HAP-1 (cell line): ENCODE results near the gene SCN1B.
A peak's percentile ranks its signal among the peaks of the same experiment; 100 is the strongest.

ENCODE experiments used
- DNase-seq, 2 experiments: peaks; one replicate each; pipeline ENCODE4 v3.0.0-alpha.2; 2016 to 2020; ENCODE audit warnings: low spot score in 2 of 2
- H3K27me3 ChIP-seq: fragments of 250-450 bp; sonication (Bioruptor Pico); 2 replicates; pipeline ENCODE4 v1.5.1; 2020; ENCODE audit warnings: low read depth, mild to moderate bottlenecking, moderate library complexity
- H3K36me3 ChIP-seq: fragments of 250-450 bp; sonication (Bioruptor Pico); replicated peaks from 2 replicates; pipeline ENCODE4 v1.5.1; 2020; ENCODE audit warnings: mild to moderate bottlenecking
- H3K4me1 ChIP-seq: fragments of 250-450 bp; sonication (Bioruptor Pico); 2 replicates; pipeline ENCODE4 v1.5.1; 2020; ENCODE audit warnings: mild to moderate bottlenecking
- H3K4me3 ChIP-seq: fragments of 250-450 bp; sonication (Bioruptor Pico); 2 replicates; pipeline ENCODE4 v1.5.1; 2020; ENCODE audit warnings: mild to moderate bottlenecking, moderate library complexity
- H3K9me3 ChIP-seq: fragments of 250-450 bp; sonication (Bioruptor Pico); 2 replicates; pipeline ENCODE4 v1.5.1; 2020; ENCODE audit warnings: mild to moderate bottlenecking, moderate library complexity
- in situ Hi-C: fragments of 300-500 bp; cut with MboI; formaldehyde crosslinking; loops from 3 replicates; pipeline ENCODE4 v1.14.3; 2020; ENCODE audit warnings: low sequenced_read_pairs, inconsistent platforms, mixed read lengths

SCN1B gene

DNA sequence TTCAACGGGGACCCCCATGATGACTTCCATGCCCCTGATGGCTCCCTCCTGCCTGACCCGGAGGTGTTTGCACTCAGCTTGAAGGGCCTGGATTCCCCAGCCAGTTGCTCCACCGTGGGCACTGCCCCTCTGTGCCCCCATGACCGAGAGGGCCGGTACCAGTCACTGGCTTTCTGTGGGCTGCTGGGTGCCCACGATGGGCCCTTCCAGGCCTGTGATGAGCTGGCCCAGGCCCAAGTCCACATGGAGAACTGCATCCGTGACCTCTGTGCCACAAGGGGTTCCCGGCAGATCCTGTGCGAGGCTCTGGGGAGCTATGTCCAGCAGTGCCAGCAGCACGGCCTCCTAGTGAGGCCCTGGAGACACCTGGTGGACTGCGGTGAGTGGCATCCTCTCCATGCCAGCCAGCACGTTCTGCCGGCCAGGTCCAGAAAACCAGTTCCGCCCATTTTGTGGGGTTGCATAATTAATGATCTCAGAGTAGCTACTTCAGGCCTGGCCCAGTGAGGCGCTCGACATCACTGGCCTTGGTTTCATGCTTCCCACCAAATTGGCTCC lies 50.4 kb downstream of the SCN1B start:
- no peak for DNase-seq
- Histone ChIP-seq H3K4me3 (no peak overlapping the region), H3K4me1 (no peaks in the 10 kb centered on the region), H3K27me3 (no peaks in the 10 kb centered on the region), H3K9me3 (peaks cover 3% of the 10 kb centered on the region; the same call in 1 of the 2 replicates), H3K36me3 (no peaks in the 10 kb centered on the region)
- in situ Hi-C loops, result no loop called here

DNA sequence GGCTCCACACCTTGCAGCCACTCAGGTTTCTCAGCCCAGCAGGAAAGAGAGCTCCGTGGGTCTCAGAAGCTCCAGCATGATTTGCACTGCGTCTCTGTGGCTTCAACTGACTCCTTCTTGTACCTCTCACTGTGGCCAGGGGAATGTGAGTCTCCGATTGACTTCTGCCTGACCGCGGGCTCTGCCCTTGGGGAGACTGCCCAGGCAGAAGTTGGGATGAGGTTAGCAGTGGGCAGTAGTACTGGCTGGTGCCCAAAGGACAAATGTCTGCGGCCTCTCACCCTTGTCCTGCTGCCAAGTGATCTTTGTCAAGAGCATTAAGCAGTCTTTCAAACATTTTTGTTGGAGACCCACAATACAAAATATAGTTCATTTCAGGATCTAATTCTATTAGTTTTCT lies 50.9 kb downstream of the SCN1B start:
- H3K27me3 ChIP-seq, result no peaks in the 10 kb centered on the region
- no peak overlapping the region for H3K4me3 ChIP-seq
- in situ Hi-C loops, result no loop called here
- no peaks in the 10 kb centered on the region for H3K4me1 ChIP-seq
- H3K9me3 ChIP-seq, result peaks cover 3% of the 10 kb centered on the region; the same call in 1 of the 2 replicates
- no peak for DNase-seq
- no peaks in the 10 kb centered on the region for H3K36me3 ChIP-seq

DNA sequence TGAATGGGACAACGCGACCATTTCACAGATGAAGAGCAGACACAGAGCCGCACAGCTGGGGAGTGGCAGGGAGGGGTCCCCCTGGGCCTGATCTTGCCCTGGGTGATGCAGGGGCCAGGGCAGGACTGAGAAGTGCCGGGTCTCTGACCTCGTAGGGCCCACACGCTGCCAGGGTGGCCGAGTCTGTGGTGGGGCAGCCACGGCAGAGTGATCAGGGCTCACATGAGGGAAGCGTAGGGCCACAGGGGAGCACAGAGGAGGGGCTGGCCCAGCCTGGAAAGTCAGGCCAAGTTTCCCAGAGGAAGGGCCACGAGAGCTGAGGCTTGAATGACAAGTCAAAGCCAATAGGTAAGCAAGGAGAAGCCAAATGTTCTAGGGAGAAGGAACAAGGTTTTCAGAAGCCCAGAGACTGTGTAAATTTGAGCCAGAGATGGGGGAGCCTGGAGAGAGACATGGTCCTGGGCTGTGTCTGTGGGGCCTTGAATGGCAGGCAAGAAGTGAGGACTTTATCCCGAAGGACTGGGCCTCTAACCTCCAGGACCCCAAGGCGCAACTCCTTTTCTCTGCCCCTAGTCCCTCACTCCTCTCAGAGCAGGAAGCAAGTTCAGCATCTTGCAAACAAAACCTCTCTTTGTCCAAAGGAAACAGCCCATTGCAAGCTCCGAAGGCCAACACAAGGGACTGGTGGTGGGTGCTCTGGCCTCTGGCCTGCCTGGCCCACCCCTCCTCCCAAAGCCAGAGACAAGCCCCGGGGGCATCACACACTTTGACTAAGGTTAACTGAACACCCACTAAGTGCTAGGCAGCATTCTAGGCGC lies 53.6 kb downstream of the SCN1B start:
- DNase-seq, result no peak

DNA sequence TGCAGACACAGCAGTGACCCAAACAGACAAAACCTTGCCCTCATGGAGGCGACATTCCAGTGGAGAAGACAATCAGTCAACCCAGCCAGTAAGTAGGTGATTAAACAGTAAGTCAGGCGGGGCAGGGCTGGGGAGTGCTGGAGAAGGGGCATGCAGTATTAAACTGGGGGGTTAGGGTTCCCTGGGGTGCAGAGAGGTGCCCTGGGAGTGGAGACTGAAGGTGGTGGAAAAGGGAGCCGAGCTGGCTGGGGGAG lies 54.2 kb downstream of the SCN1B start:
- in situ Hi-C loops, result no loop called here
- Histone ChIP-seq H3K4me1 (peaks cover 7% of the 10 kb centered on the region), H3K36me3 (no peaks in the 10 kb centered on the region)

More for the DNA sequence above, 53.6 kb downstream of the SCN1B start:
- Histone ChIP-seq H3K9me3 (peaks cover 3% of the 10 kb centered on the region; the same call in 1 of the 2 replicates), H3K4me3 (no peak overlapping the region), H3K27me3 (no peaks in the 10 kb centered on the region), H3K36me3 (no peaks in the 10 kb centered on the region), H3K4me1 (peaks cover 3% of the 10 kb centered on the region)
- in situ Hi-C loops, result no loop called here

DNA sequence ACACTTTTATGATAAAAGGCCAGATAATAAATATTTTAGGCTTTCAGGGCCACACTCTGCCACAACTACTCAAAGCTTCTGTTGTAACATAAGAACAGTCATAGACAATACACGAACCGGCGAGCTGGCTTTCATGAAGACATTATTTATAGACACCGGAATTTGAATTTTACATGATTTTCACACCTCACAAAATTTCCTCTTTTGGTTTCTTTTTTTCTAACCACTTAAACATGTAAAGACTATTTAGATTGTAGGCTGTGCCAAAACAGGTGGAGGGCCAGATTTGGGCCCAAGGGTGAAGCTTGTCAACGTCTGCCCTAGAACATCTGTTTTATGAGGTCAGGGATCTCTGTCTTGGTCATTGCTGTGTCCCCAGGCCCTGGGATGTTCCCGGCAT lies 55.7 kb downstream of the SCN1B start:
- Histone ChIP-seq H3K4me3 (no peak overlapping the region), H3K27me3 (no peaks in the 10 kb centered on the region), H3K9me3 (peaks cover 3% of the 10 kb centered on the region; the same call in 1 of the 2 replicates), H3K36me3 (no peaks in the 10 kb centered on the region), H3K4me1 (peaks cover 21% of the 10 kb centered on the region)
- in situ Hi-C loops, result no loop called here
- no peak for DNase-seq

More for the DNA sequence above, 54.2 kb downstream of the SCN1B start:
- Histone ChIP-seq H3K4me3 (no peak overlapping the region), H3K27me3 (no peaks in the 10 kb centered on the region), H3K9me3 (peaks cover 3% of the 10 kb centered on the region; the same call in 1 of the 2 replicates)
- DNase-seq, result no peak

DNA sequence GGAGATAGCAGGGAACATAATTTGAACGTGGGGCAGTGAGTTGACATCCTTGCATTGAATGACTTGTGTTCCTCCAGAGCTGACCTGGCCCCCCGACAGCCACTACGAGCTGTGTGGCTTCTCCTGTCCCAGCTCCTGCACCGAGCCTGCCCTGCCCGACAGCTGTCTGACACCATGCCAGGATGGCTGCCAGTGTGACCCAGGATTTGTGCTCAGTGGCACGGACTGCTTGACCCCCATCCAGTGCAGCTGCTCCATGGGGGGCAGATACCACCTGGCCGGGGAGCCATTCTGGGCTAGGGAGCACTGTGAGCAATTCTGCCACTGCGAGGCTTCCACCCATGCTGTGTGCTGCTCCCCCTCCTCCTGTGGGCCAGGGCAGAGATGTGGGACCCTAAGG lies 56.2 kb downstream of the SCN1B start:
- DNase-seq, result no peak
- Histone ChIP-seq H3K4me1 (peaks cover 22% of the 10 kb centered on the region), H3K4me3 (no peak overlapping the region), H3K36me3 (no peaks in the 10 kb centered on the region), H3K27me3 (no peaks in the 10 kb centered on the region), H3K9me3 (peaks cover 3% of the 10 kb centered on the region; the same call in 1 of the 2 replicates)
- in situ Hi-C loops, result no loop called here

DNA sequence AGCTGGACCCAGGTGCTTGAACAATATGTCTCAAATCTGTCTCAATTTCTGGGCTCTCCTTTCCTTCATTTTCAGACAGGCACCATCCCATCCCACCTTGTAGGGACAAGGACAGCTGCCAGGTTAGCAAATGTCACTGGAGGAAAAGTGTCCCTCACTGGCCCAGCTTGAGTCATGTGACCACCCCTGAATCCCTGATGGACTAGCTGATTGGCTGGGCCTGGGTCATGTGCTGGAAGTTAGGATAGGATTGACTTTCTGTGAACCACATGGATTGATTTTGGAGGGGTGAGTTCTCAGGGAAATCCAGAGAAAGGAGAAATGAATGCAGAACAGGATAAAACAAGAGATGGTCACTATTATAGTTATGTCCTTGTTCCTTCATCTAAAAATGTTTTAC lies 57.1 kb downstream of the SCN1B start:
- no peaks in the 10 kb centered on the region for H3K36me3 ChIP-seq
- peaks cover 22% of the 10 kb centered on the region for H3K4me1 ChIP-seq
- no peak overlapping the region for H3K4me3 ChIP-seq
- in situ Hi-C loops, result no loop called here
- DNase-seq, result peak in 1 of 2 experiments; percentile 57
- H3K9me3 ChIP-seq, result peaks cover 2% of the 10 kb centered on the region; the same call in 1 of the 2 replicates
- no peaks in the 10 kb centered on the region for H3K27me3 ChIP-seq

DNA sequence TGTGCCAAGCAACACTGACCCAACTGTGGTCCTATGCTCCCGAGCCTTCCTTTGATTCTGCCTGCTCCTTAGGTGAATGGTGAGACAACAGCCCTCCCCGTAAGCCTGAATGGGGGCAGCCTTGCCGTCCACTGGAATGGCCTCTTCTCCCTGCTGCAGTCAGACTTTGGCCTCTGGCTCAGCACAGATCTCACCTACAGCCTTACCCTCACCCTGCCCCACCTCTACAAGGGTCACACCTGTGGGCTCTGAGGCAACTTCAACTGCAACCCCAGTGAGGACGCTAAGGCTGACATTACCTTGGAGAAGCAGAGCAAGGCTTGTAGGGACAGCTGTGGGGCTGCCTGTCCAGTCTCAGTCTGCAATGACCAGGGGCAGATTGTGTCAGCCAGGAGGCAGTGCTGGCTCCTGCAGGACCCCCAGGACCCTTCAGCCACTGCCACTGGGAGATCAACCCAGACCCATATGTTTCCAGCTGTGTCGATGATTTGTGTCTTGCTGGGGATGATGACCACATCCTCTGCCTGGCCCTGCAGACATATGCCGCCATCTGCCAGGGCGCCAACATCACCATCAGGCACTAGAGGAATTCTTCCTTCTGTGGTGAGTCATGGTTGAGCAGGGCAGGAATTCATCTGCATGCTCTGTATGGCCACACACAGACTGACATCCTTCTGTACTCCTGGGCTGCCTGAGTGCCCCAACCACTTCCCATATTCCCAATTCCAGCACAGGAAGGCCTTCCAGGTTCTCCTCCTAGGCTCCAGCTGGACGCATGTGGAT lies 58.1 kb downstream of the SCN1B start:
- no peak overlapping the region for H3K4me3 ChIP-seq
- no peaks in the 10 kb centered on the region for H3K27me3 ChIP-seq
- in situ Hi-C loops, result no loop called here
- H3K4me1 ChIP-seq, result peaks cover 22% of the 10 kb centered on the region
- no peaks in the 10 kb centered on the region for H3K36me3 ChIP-seq
- no peaks in the 10 kb centered on the region for H3K9me3 ChIP-seq
- DNase-seq, result no peak

DNA sequence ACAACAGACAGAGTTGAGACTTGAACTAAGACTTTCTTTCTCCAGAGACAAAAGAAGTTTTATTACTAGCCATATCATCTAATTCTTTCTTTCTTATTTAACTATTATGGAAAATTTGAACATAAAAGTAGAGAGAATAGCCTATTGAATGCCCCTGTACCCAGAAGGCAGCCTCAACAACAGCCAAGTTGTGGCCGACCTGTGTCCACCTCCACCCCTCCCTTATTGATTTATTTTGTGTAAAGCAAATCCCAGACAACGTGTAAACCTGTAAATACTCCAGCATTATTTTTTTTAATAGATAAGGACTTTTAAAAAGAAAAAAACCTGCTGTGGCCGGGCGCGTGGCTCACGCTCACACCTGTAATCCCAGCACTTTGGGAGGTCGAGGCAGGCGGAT lies 59.3 kb downstream of the SCN1B start:
- Histone ChIP-seq H3K4me1 (peaks cover 22% of the 10 kb centered on the region), H3K27me3 (no peaks in the 10 kb centered on the region), H3K36me3 (no peaks in the 10 kb centered on the region), H3K9me3 (no peaks in the 10 kb centered on the region), H3K4me3 (no peak overlapping the region)
- in situ Hi-C loops, result no loop called here
- peak; percentile 73 to 87 for DNase-seq
